GM21515 (cell line): ENCODE measurements around the gene KAT2A.

Experiments
- ATAC-seq: cut with Tn5 transposase; IDR thresholded peaks from one replicate; pipeline ENCODE4 v1.9.1; 2021; ENCODE audit not compliant: unreplicated experiment

Gene KAT2A

DNA sequence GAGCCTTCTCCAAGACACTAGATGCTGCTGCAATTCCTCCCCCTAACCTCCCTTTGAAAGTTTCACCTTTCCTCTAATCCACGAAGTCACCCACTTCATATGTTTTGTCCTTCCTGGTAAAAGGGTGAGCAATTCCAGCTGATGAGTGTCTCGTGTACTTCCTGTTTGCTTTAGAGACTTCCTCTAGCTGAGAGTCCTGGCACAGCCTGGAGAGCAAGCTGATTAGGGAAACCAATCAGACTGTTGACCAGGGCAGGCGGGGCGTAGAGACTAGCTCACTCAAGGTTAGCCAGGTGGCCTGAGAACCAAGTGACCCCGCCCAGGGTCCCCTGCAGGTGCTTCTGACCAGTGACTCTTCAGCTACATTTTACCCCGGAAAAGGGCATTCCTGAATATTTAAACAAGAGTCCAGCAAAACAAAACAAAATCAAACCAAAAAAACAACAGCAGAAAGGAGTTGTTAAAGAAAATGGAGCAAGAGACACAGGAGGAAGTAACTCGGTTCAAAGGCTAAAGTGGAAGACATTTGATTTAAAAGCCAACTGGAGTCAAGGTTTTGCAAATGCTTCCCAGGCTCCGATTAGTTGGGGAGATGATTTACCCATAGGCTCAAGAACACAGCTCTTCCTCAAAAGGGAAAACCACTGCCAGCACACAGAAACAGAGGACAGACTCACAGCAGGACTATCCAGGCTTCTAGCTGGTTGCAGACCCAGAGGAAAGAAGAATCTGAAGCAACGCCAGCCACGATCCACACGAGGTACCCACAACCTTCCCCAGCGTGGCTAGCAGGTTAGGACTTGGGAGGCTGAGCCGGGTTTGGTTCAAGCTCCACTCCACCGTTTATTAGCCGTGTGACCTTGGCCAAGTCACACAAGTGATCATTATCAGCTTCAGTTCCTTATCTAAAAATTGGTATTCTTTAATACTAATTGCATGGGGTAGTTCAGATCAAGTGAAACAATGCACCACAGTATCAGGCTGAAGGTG is 14.8 kb upstream of the KAT2A start:
- ATAC-seq: no peak

DNA sequence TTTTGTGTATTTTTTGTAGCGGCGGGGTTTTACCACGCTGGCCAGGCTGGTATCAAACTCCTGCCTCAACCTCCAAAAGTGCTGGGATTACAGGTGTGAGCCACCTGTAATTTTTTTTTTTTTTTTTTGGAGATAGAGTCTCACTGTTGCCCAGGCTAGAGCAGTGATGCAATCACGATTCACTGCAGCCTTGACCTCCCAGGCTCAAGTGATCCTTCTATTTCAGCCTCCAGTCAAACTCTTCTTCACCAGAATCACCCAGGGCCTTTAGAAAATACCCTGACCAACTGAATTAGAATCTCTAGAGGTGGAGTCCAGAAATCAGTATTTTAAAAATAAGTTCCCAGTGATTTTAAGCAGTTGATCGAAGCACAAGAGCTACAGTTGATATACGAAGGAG is 14.0 kb upstream of the KAT2A start:
- ATAC-seq: no peak

DNA sequence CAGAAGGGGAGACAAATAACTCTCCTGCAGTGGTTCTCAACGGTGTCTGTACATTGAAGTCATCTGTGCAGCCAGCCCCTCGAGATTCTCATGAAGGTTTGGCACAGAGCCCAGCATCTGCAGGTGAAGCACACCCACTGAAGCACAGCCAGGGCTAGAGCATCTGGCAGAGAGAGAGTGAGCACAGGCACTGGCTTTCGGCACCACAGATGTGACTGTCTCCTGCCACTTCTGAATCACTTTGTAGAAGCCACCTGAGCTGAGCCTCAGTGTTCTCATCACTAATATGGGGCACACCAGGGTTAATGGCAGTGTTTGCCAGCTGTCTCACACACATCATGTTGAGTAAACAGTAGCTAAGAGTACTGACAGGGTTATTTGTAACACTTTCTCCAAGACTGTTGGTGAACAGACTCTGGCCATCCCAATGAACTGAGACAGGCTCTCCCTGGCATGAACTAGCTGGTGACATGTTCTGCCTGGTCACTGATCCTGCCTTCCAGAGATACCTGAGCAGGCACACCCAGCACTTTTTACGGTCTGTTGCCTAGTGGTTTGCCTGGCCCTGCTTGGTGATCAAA is 12.4 kb upstream of the KAT2A start:
- no peak for ATAC-seq

DNA sequence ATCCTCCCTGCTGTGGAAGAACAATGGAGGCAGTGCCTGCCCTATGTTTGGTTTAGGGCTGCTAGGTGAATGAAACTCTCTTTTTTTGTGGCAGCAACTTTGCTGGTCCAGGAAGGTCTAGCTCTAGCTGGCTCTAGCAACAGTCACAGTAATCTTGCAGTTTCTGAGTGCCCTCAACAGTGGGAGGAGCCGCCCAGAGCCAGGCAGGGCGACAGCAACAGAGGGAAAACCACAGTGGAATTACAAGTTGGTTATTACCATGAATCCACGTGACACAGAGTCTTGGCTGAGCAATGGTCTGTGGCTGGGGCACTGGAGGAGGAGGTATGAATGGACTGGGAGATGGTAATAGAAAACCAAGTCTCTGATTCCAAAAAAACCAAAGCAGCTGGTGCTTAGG is 11.8 kb upstream of the KAT2A start:
- ATAC-seq: no peak

DNA sequence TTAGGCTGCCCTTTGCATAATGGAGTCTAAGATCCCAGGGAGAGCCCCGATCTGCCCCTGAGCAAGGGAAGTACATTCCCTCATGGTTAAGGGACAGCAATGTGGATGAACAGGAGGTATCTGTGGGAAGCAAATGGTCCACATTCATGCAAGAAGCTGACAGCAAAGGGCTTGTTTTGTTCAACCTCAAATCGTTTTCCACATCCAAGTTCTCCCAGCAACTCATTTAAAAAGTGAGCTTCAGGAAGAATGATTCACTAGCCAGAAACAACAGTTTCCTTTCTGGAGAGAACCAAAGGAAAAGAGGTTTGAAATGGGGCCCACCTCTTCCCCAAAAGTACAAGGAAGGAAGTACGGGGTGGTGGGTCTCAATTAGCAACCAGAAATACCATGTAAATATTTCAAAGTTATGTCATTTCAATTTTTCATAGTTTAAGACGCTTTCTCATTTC is 10.8 kb upstream of the KAT2A start:
- no peak for ATAC-seq

- ATAC-seq: no peak
Observed at GRCh38 chr17:42131232-42131631, 10.1 kb upstream of the KAT2A start.

DNA sequence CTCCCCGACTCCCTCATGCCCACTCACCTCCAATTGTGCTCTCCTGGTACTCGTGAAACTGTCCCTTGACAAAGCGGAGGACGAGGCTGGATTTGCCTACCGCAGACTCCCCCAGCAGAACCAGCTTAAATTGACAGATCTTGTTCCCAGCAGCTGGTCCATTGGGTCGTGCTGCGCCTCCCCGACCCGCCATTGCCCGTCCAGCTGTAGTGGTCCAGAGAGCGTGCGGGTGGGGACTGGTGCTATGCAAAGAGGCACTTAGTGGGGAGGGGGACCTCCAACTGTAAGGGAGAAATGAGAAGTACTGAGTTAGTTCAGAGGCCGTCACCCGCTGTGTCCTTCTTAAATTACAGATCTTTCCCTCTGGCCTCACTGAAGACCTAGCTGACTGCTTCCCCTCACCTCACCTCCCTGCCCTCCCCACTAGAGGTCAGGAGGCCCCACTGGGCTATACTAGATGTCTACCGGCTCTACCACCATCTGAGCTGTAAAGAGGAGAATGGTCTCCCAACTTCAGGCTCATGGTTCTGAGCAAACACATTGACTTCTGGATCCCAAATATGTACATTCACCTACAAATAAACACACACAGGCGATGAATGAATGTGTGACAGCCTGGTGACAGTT is 9.3 kb upstream of the KAT2A start:
- ATAC-seq: no peak

- ATAC-seq: no peak
Observed at GRCh38 chr17:42129109-42129837, 8.1 kb upstream of the KAT2A start.

DNA sequence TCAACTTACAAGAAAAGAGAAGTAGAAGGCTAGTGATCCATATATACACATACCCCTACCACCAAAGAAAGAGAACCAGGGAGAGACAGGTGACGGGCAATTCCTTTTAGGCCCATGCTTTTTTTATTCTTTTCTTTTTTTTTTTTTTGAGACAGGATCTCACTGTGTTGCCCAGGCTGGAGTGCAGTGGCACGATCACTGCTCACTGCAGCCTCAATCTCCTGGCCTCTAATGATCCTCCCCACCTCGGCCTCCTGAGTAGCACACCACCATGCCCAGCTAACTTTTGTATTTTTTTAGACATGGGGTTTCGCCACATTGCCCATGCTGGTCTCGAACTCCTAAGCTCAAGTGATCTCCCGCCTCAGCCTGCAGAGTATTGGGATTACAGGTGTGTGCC is 6.2 kb upstream of the KAT2A start:
- ATAC-seq: no peak

DNA sequence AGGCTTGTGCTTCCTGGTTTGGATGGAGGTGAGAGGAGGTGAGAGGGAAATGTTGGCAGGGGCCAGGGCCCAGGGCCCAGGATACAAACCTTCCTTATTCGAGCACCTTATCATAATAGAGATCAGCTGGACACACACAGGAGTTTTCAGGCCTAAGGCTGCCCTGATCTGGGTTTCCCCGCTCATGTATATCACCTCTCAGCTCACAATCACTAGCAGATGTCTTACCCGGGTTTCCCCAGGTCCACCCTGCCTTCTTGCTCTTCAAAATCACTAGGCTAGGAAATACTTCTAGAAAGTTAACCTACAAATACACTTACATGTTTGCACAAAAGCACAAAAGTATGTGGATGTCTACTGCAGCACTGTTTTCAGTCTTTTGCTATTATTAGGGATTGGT is 5.7 kb upstream of the KAT2A start:
- no peak for ATAC-seq

DNA sequence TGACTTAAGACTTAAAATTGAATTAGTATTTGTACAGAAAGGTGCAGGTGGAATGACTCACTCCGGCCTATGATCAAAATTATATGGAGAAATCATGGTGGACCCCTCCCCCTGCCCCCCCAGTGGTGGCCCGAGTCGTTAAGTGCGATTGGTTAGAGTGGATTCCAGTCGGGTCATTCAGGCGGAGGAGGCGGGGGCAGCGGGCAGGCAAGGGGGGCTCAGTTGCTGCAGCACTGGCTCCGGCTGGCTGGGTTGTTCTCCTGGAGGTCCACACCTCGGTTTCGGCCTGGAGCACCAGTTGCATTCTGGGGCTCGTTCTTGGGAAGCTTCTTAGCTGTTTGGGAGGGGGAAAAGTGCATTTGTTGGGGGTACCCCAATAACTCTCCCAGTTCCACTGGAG is 4.4 kb upstream of the KAT2A start:
- no peak for ATAC-seq

GRCh38 chr17:42124256-42124655 is 3.1 kb upstream of the KAT2A start:
- ATAC-seq: no peak

- ATAC-seq: no peak
Observed at GRCh38 chr17:42122371-42123303, 1.5 kb upstream of the KAT2A start, which contains the start of gene HSPB9. Gene HSPB9, plus strand, starts transcription at chr17:42122804. Its CDS starts 47 bp downstream, at chr17:42122851.

DNA sequence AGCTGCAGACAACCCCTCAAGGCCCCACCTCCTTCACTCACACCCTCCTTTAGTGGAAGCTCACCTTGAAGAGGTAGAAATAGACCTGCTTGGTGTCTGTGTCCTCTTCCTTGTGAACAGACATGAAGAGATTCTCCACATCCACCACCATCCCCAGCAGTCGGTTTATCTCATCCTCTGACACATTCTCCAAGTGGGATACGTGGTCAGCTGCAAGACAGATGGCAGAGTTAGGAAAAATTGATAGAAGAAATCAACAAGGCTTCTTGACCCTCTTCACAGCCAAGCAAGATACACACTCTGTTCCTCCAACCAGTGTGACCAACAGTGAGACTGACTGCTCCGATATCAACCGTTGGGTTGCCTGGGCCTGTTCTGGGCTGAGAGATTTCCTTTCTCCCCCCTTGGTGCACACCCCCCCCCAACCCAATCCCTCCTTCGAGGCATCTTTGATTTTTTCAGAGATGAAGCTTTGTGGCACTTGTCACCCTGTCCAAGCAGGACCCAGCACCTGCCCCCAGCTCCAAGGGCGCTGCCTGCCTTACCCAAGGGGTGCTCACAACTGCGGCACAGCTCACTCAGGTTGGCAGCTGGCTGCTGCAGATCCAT is 902 bp downstream of the KAT2A start:
- no peak for ATAC-seq

DNA sequence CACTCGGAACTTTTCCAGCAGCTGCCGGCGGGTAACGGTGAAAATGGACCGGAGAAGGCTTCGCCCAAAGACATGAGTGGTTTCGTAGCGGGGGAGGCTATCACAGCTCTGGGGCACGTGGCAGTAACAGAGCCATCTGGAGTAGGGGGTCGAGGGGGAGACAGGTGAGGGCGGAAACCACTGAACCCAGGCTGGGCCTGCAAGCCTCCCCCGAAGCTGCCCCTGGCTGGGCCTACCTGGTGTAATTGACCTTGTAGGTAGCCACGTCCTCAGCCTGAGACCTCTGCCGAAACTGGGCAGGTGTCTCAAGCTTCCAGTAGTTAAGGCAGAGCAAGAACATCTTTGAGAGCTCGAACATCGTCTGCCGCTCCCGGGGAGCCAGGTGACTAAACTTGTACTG is 1.9 kb downstream of the KAT2A start:
- ATAC-seq: no peak

DNA sequence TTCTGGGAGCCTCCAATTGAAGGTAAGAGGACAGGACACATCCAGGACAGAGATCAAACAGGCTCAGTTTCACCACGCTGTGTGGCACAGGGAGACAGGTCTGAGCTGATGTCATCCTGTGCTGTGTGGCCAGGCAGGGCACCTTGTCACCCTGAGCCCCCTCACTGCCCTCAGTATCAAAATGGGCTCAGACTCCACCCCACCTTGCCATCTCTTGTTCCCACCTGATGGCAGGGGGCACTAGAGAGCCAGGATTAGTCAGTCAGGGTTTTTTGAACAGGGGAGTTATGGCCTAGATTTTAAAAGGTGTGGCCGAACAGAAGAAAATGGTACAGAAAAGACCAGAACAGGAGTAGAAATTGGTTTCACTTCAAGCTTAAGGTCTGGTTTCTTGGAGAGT is 2.6 kb downstream of the KAT2A start:
- no peak for ATAC-seq

DNA sequence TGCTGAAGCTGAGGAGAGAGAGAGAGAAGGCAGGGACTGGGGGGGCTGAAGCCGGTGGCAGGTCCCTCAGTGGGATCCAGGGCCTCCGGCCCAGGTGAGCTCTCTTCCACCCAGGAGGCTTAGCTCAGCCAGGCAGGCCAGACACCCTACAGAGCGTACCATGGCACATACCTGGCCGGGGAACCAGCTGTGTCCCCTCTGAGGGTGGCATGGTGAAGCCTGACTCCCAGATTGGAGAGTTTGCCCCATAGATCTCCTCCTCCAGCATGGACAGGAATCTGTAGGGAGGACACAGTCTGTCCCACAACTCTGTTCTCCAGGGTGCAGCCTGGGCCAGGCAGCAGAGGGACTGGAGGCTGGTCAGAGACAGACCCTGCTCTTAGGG is 3.0 kb downstream of the KAT2A start:
- ATAC-seq: no peak

GRCh38 chr17:42117397-42118125 is 3.6 kb downstream of the KAT2A start:
- ATAC-seq: no peak
